ENCODE results near the gene TNRC18.

Gene TNRC18

GRCh38 chr7:5337047-5337446 lies 86.6 kb downstream of the TNRC18 start:
- TF ChIP-seq ZNF423 (tag by site-specific recombination; IDR thresholded peaks at IDR 0.05), result no peak
- peak; percentile 80 for TF ChIP-seq SETDB1 (IDR thresholded peaks at IDR 0.05; ENCODE audit: insufficient read length, low read length)
- Histone ChIP-seq H3K36me3 (ENCODE audit: control insufficient read depth in 2 of 2, insufficient read depth in 1 of 2, low read length in 2 of 2) (peaks cover 34 to 47% of the 10 kb centered on the region in 2 experiments; a peak in 2 of 3 replicates), H3K9me3 (ENCODE audit: control insufficient read depth, insufficient read depth, low read depth, low read length) (no peaks in the 10 kb centered on the region), H3K27ac (ENCODE audit: extremely low read depth, low read depth, low read length) (no peak overlapping the region), H3K4me1 (ENCODE audit: control insufficient read depth, insufficient read depth, low read length) (no peaks in the 10 kb centered on the region), H3K4me3 (ENCODE audit: low read depth, low read length) (no peak overlapping the region)
- CTCF ChIA-PET, result no interaction called here
- POLR2A ChIA-PET, result no interaction called here

GRCh38 chr7:5334671-5335070 lies 89.0 kb downstream of the TNRC18 start:
- no peaks in the 10 kb centered on the region for H3K9me3 ChIP-seq (ENCODE audit: control insufficient read depth, insufficient read depth, low read depth, low read length)
- ChIA-PET CTCF (no interaction called here), POLR2A (no interaction called here)
- H3K4me1 ChIP-seq (ENCODE audit: control insufficient read depth, insufficient read depth, low read length), result no peaks in the 10 kb centered on the region
- H3K4me3 ChIP-seq (ENCODE audit: low read depth, low read length), result no peak overlapping the region
- no peak overlapping the region for H3K27ac ChIP-seq (ENCODE audit: extremely low read depth, low read depth, low read length)
- TF ChIP-seq ZNF664 (tag by site-specific recombination; IDR thresholded peaks at IDR 0.05) (no peak), YY2 (tag by site-specific recombination; IDR thresholded peaks at IDR 0.05) (no peak), PRDM2 (tag by site-specific recombination; IDR thresholded peaks at IDR 0.05; ENCODE audit: borderline replicate concordance) (no peak), ZNF623 (tag by site-specific recombination; IDR thresholded peaks at IDR 0.05) (no peak), ZNF501 (tag by site-specific recombination; IDR thresholded peaks at IDR 0.05) (no peak), ZNF341 (tag by site-specific recombination; IDR thresholded peaks at IDR 0.05; ENCODE audit: low read depth) (no peak), PRDM10 (tag by site-specific recombination; IDR thresholded peaks at IDR 0.05) (no peak), ZNF23 (tag by site-specific recombination; IDR thresholded peaks at IDR 0.05; ENCODE audit: borderline replicate concordance) (no peak), REST (tag by site-specific recombination; IDR thresholded peaks at IDR 0.05) (no peak), HIC1 (tag by site-specific recombination; IDR thresholded peaks at IDR 0.05) (no peak), ZNF707 (tag by site-specific recombination; IDR thresholded peaks at IDR 0.05) (no peak)
- peaks cover 38 to 44% of the 10 kb centered on the region in 2 experiments; a peak in 2 of 3 replicates for H3K36me3 ChIP-seq (ENCODE audit: control insufficient read depth in 2 of 2, insufficient read depth in 1 of 2, low read length in 2 of 2)

Data from HEK293 (cell line).